ENCODE measurements around the gene ST3GAL4.

The ST3GAL4 gene

GRCh38 chr11:126400019-126400418 is 44.5 kb downstream of the ST3GAL4 start (continued):
- TF ChIP-seq ZNF449 (tag by site-specific recombination; IDR thresholded peaks at IDR 0.05) = no peak
- no peak for TF ChIP-seq ZNF341 (tag by site-specific recombination; IDR thresholded peaks at IDR 0.05; ENCODE audit: low read depth)
- no peak for TF ChIP-seq ZFP69B (tag by site-specific recombination; IDR thresholded peaks at IDR 0.05)
- TF ChIP-seq ZNF623 (tag by site-specific recombination; IDR thresholded peaks at IDR 0.05) = no peak

- CTCF ChIA-PET = no interaction called here
- Histone ChIP-seq H3K4me3 (ENCODE audit: low read depth, low read length) (no peak overlapping the region), H3K4me1 (ENCODE audit: control insufficient read depth, insufficient read depth, low read length) (no peaks in the 10 kb centered on the region), H3K27ac (ENCODE audit: extremely low read depth, low read depth, low read length) (no peak overlapping the region), H3K9me3 (ENCODE audit: control insufficient read depth, insufficient read depth, low read depth, low read length) (no peaks in the 10 kb centered on the region), H3K36me3 (ENCODE audit: control insufficient read depth in 2 of 2, insufficient read depth in 1 of 2, low read length in 2 of 2) (no peaks in the 10 kb centered on the region)
- TF ChIP-seq ZNF513 (tag by site-specific recombination; IDR thresholded peaks at IDR 0.05) (no peak), ZNF571 (tag by site-specific recombination; IDR thresholded peaks at IDR 0.05) (no peak), ZNF174 (tag by site-specific recombination; IDR thresholded peaks at IDR 0.05) (no peak), ZNF146 (tag by site-specific recombination; IDR thresholded peaks at IDR 0.05) (no peak), ZSCAN30 (tag by site-specific recombination; IDR thresholded peaks at IDR 0.05) (no peak), ZNF239 (tag by site-specific recombination; IDR thresholded peaks at IDR 0.05) (no peak), HIC1 (tag by site-specific recombination; IDR thresholded peaks at IDR 0.05) (no peak), ZNF596 (tag by site-specific recombination; IDR thresholded peaks at IDR 0.05) (no peak), ZNF548 (tag by site-specific recombination; IDR thresholded peaks at IDR 0.05) (no peak), ZNF488 (tag by site-specific recombination; IDR thresholded peaks at IDR 0.05) (no peak), ZNF274 (IDR thresholded peaks at IDR 0.05; ENCODE audit: low read length) (no peak), ZNF274 (tag by site-specific recombination; IDR thresholded peaks at IDR 0.05; ENCODE audit: borderline replicate concordance) (no peak), PRDM1 (tag by site-specific recombination; IDR thresholded peaks at IDR 0.05) (no peak), ZNF701 (tag by site-specific recombination; IDR thresholded peaks at IDR 0.05) (no peak), PRDM4 (tag by site-specific recombination; IDR thresholded peaks at IDR 0.05) (no peak)
- POLR2A ChIA-PET = no interaction called here
Observed at GRCh38 chr11:126400479-126400878, 45.0 kb downstream of the ST3GAL4 start.
